ENCODE measurements around the gene CCR2.
"Not testable (repeated sequence)": the region's sequence is repeated elsewhere in the genome, so short reads cannot be mapped to it uniquely, and the experiment has no call there.

Gene CCR2

DNA sequence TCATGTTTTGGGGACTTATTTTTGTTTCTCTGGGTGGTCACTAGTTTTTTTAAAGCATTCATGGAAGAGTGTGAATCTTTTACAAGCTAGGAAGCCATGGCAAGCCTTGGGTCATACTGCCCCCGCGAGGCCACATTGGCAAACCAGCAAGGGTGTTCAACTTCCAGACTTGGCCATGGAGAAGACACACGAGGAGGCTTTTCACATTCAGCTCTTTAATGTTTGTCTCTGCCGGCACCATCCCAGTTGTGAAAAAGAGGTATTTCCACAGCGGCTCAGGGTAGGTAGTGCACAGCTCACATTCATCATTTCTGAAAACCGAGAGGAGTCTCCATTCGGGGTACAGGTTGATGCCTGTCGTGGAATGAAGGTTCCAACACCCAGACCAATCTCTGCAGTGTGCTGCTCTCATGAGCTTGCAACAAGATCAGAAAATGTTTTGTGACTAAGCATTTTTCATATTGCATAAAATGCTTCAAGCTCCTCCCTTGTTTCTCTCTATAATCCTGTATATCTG, 24.6 kb downstream of the CCR2 start:
- H3K4me1 ChIP-seq (ENCODE audit: control insufficient read depth, insufficient read depth, low read length, unreplicated experiment) = no peaks in the 10 kb centered on the region
- no peak overlapping the region for H2AFZ ChIP-seq (ENCODE audit: low read length, unreplicated experiment)

DNA sequence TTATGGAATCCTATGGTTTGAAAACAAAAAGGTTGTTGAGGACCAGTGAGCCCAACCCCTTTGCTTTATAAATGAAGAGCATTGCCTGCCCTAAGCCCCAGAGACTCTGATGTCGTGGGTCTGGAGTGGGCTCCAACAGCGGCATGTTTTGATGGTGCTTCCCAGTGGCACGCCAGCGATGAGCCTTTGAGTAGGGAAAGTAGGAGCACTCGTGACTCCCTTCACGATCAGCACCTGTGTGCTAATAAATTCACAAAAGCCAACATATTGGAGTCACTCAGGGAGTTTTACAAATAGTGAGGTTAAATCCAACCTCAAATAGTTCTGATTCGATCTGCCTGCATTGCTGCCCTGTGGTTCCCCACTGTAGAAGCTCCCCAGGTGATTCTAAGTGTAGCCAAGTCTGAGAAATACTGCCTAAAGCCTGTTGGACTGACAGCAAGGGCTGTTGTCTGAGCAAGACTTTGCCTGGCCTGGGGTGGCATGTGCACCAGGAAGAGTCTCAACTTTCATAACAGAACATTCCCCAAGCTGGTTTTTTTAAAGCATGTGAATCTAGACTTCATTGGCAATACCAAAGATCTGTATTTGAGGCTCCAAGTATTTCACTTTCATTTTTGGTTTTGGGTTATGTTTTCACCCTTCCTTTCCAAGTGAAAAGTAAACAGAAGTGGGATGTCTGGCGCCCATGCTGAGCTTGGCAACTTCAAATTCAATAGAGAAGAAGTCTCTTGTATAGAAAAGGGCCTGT, 26.7 kb downstream of the CCR2 start:
- Histone ChIP-seq H3K27ac (ENCODE audit: low read depth, low read length) (no peak overlapping the region), H3K4me1 (ENCODE audit: control insufficient read depth, insufficient read depth, low read length, unreplicated experiment) (no peaks in the 10 kb centered on the region), H3K36me3 (ENCODE audit: insufficient read depth, low read length) (no peaks in the 10 kb centered on the region), H2AFZ (ENCODE audit: low read length, unreplicated experiment) (peak overlapping the region; percentile 59), H3K27me3 (ENCODE audit: insufficient read depth, low read length) (peaks cover 26% of the 10 kb centered on the region), H3K4me3 (ENCODE audit: low read depth, low read length) (peak overlapping the region; percentile 27; the same call in 1 of the 2 replicates), H3K79me2 (ENCODE audit: control insufficient read depth, insufficient read depth, low read length, unreplicated experiment) (no peaks in the 10 kb centered on the region)

More for the DNA sequence above, 24.6 kb downstream of the CCR2 start:
- Histone ChIP-seq H3K4me3 (ENCODE audit: low read depth, low read length) (no peak overlapping the region), H3K79me2 (ENCODE audit: control insufficient read depth, insufficient read depth, low read length, unreplicated experiment) (no peaks in the 10 kb centered on the region), H3K36me3 (ENCODE audit: insufficient read depth, low read length) (no peaks in the 10 kb centered on the region), H3K27ac (ENCODE audit: low read depth, low read length) (no peak overlapping the region), H3K27me3 (ENCODE audit: insufficient read depth, low read length) (peaks cover 34% of the 10 kb centered on the region)

DNA sequence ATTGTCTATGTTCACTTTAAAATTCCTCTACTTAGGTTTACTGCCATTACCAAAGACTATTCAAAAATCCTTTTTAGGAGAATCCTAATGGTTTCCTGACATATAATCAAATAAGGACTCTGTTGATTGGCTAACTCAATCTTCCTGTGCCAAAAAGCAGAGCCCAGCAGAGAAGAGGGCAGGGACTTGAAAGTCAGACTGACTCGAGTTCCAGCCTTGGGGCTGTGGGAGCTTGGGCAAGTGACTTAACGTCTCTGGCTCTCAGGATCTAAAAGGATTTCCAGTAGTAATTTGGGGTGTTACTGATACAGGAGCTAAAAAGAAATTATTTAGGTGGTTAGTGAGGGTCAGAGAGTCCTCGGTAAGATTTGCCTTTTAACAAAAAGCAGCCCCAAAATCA, 27.7 kb downstream of the CCR2 start:
- Histone ChIP-seq H3K36me3 (ENCODE audit: insufficient read depth, low read length) (no peaks in the 10 kb centered on the region), H2AFZ (ENCODE audit: low read length, unreplicated experiment) (no peak overlapping the region), H3K4me1 (ENCODE audit: control insufficient read depth, insufficient read depth, low read length, unreplicated experiment) (no peaks in the 10 kb centered on the region), H3K79me2 (ENCODE audit: control insufficient read depth, insufficient read depth, low read length, unreplicated experiment) (no peaks in the 10 kb centered on the region), H3K27ac (ENCODE audit: low read depth, low read length) (no peak overlapping the region), H3K4me3 (ENCODE audit: low read depth, low read length) (no peak overlapping the region), H3K27me3 (ENCODE audit: insufficient read depth, low read length) (peaks cover 22% of the 10 kb centered on the region)

DNA sequence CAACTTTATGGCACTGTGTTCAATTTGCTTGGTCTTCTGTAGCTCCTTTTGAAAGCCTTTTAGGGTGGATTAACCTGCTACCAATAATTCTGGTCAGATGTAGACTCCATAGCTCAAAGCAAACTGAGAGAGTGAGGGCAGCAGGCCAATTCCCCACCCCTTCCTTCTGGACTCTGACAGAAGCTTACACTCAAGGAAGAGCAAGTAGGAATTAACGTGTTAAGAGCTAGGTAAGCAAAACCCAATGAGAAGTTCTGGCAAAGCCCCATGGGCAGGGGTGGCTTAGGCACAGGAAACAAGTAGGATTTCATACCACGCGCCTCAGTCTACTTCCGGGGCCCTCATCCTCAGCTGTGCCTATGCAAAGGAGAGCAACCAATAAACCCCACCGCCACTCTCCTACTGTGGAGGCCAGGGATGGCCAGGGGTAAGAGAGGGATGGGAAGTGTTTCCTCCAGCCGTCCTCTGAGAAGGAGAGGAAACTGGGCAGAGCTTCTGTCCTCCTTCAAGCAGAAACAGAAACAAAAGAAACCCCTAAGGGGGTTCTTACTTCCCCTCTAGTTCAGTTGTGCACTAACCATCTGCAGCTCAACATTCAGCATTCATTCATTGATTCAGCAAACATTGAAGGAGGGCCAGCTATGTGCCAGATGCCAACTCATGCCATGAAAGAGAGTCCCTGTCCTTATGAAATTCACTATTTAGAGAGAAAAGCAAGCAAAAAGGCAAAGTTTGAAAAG, 29.5 kb downstream of the CCR2 start:
- Histone ChIP-seq H3K4me1 (ENCODE audit: control insufficient read depth, insufficient read depth, low read length, unreplicated experiment) (no peaks in the 10 kb centered on the region), H3K4me3 (ENCODE audit: low read depth, low read length) (no peak overlapping the region), H3K79me2 (ENCODE audit: control insufficient read depth, insufficient read depth, low read length, unreplicated experiment) (no peaks in the 10 kb centered on the region), H3K27me3 (ENCODE audit: insufficient read depth, low read length) (peaks cover 22% of the 10 kb centered on the region), H2AFZ (ENCODE audit: low read length, unreplicated experiment) (no peak overlapping the region), H3K27ac (ENCODE audit: low read depth, low read length) (no peak overlapping the region), H3K36me3 (ENCODE audit: insufficient read depth, low read length) (no peaks in the 10 kb centered on the region)

DNA sequence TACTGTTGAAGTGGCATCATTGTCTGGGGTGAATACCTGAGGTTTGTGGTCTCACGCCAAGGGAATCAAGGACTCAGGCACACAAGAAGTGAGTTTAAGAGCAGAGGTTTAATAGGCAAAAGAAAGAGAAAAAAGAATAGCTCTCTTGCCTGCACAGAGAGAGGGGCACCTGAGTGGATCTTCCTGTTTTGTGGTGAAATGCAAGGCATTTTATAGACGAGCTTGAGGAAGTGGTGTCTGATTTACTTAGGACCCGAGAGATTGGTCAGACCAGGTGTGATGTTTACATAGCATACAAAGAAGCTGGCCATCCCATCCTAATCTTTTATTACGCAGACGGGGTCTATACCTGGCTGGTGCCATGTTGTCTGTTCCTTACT, 30.0 kb downstream of the CCR2 start:
- H3K4me1 ChIP-seq (ENCODE audit: control insufficient read depth, insufficient read depth, low read length, unreplicated experiment) = no peaks in the 10 kb centered on the region
- H3K27me3 ChIP-seq (ENCODE audit: insufficient read depth, low read length) = peaks cover 22% of the 10 kb centered on the region
- no peaks in the 10 kb centered on the region for H3K36me3 ChIP-seq (ENCODE audit: insufficient read depth, low read length)
- no peak overlapping the region for H2AFZ ChIP-seq (ENCODE audit: low read length, unreplicated experiment)
- no peaks in the 10 kb centered on the region for H3K79me2 ChIP-seq (ENCODE audit: control insufficient read depth, insufficient read depth, low read length, unreplicated experiment)
- no peak overlapping the region for H3K27ac ChIP-seq (ENCODE audit: low read depth, low read length)
- H3K4me3 ChIP-seq (ENCODE audit: low read depth, low read length) = no peak overlapping the region

DNA sequence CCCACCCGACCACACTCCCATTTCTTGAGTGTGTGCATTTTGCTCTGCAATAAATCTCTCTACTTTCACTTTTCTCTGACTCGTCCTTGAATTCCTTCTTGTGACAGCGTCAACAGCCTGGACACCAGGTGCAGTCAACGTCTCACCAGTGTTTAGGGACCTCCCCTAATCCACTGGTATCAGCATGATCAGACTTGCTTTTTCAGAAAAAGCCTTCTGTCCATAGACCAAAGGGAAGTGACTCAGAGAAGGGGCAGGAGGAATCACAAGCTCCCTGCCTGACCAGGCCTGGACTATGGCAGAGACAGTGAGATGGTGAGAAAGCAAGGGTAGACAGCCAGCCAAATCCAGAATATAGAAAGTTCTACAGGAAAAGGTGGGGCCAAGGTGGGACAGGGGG, 32.3 kb downstream of the CCR2 start:
- Histone ChIP-seq H3K79me2 (ENCODE audit: control insufficient read depth, insufficient read depth, low read length, unreplicated experiment) (no peaks in the 10 kb centered on the region), H3K27me3 (ENCODE audit: insufficient read depth, low read length) (peaks cover 22% of the 10 kb centered on the region), H3K36me3 (ENCODE audit: insufficient read depth, low read length) (no peaks in the 10 kb centered on the region), H3K27ac (ENCODE audit: low read depth, low read length) (no peak overlapping the region), H2AFZ (ENCODE audit: low read length, unreplicated experiment) (no peak overlapping the region), H3K4me3 (ENCODE audit: low read depth, low read length) (no peak overlapping the region), H3K4me1 (ENCODE audit: control insufficient read depth, insufficient read depth, low read length, unreplicated experiment) (no peaks in the 10 kb centered on the region)

DNA sequence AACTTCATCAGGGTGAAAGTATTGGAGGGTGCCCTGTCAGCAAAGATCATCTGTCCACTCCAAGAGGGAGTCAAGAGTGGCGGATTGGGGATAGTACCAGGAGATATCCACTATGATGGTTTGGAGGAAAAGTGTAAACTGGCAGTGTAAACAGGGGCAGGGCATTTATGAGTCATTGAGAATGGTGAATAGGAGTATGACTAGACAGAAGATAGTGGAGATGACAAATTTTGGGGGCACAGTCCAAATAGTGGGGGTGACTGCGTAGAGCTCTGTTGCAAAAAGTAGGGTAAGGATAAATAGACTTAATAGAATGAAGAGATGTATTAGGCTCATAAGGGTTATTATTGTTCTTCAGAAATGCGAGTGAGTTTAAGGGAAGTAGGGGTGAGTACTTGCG, 34.9 kb downstream of the CCR2 start:
- H3K4me1 ChIP-seq (ENCODE audit: control insufficient read depth, insufficient read depth, low read length, unreplicated experiment); H3K79me2 ChIP-seq (ENCODE audit: control insufficient read depth, insufficient read depth, low read length, unreplicated experiment); H3K27ac ChIP-seq (ENCODE audit: low read depth, low read length): not testable (repeated sequence)

DNA sequence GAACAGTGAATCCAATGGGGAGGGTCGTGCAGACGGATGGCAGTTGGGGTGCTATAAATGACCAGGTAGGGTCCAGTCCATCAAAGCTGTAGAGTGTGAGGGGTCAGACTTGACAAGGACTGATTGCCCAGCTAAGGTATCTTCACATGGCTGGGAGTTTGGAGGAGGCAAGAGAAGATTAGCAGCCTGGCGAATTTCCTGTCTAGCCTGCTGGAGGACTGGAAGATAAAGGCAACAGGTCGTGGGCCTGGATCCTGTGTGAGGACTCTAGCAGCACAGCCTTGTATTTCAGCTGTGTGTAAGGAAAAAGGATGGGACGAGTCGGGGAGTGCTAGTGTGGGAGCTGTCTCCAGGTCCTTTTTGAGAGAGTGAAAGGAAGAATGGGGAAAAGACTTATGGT, 35.4 kb downstream of the CCR2 start:
- H3K36me3 ChIP-seq (ENCODE audit: insufficient read depth, low read length) = no peaks in the 10 kb centered on the region
- no peaks in the 10 kb centered on the region for H3K79me2 ChIP-seq (ENCODE audit: control insufficient read depth, insufficient read depth, low read length, unreplicated experiment)
- no peaks in the 10 kb centered on the region for H3K4me1 ChIP-seq (ENCODE audit: control insufficient read depth, insufficient read depth, low read length, unreplicated experiment)
- H3K4me3 ChIP-seq (ENCODE audit: low read depth, low read length) = no peak overlapping the region
- peaks cover 11% of the 10 kb centered on the region; the same call in 1 of the 2 replicates for H3K27me3 ChIP-seq (ENCODE audit: insufficient read depth, low read length)
- H3K27ac ChIP-seq (ENCODE audit: low read depth, low read length) = no peak overlapping the region
- no peak overlapping the region for H2AFZ ChIP-seq (ENCODE audit: low read length, unreplicated experiment)

More for the DNA sequence above, 34.9 kb downstream of the CCR2 start:
- not testable (repeated sequence) for H3K36me3 ChIP-seq (ENCODE audit: insufficient read depth, low read length); H2AFZ ChIP-seq (ENCODE audit: low read length, unreplicated experiment); H3K4me3 ChIP-seq (ENCODE audit: low read depth, low read length)
- peaks cover 11% of the 10 kb centered on the region; the same call in 1 of the 2 replicates for H3K27me3 ChIP-seq (ENCODE audit: insufficient read depth, low read length)

DNA sequence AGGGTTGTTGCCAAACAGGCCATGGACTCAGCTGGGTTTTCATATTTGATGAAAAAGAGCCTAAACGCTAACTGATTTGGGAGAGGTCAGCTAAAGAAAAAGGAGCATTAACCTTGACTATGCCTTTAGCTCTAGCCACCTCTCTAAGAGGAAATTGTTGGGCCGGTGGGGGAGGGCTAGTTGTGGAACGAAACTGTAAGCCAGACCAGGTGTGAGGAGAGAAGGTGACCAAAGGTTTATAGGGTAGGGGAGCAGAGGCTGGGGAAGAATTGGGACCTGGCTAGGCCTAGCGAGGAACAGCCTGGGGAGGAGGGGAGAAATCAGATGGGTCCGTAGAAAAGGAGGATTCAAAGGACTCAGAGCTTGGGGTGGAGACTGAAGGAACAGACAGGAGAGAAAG, 37.6 kb downstream of the CCR2 start:
- H3K4me3 ChIP-seq (ENCODE audit: low read depth, low read length); H3K27ac ChIP-seq (ENCODE audit: low read depth, low read length); H3K36me3 ChIP-seq (ENCODE audit: insufficient read depth, low read length); H3K27me3 ChIP-seq (ENCODE audit: insufficient read depth, low read length); H3K79me2 ChIP-seq (ENCODE audit: control insufficient read depth, insufficient read depth, low read length, unreplicated experiment); H3K4me1 ChIP-seq (ENCODE audit: control insufficient read depth, insufficient read depth, low read length, unreplicated experiment); H2AFZ ChIP-seq (ENCODE audit: low read length, unreplicated experiment): not testable (repeated sequence)

DNA sequence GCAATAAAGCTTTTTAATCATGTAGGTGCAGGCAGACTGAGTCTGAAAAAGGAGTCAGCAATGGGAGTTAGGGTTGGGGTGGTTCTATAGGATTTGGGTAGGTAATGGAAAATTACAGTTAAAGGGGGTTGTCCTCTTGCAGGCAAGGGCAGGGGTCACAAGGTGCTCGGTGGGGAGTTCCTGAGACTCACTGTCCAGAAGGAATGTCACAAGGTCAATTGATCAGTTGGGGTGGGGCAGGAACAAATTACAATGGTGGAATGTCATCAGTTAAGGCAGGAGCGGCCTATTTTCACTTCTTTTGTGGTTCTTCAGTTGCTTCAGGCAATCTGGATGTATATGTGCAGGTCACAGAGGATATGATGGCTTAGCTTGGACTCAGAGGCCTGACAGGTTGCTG, 39.1 kb downstream of the CCR2 start:
- Histone ChIP-seq H2AFZ (ENCODE audit: low read length, unreplicated experiment) (no peak overlapping the region), H3K27ac (ENCODE audit: low read depth, low read length) (no peak overlapping the region)

More for the DNA sequence above, 39.1 kb downstream of the CCR2 start:
- Histone ChIP-seq H3K79me2 (ENCODE audit: control insufficient read depth, insufficient read depth, low read length, unreplicated experiment) (no peaks in the 10 kb centered on the region), H3K4me1 (ENCODE audit: control insufficient read depth, insufficient read depth, low read length, unreplicated experiment) (no peaks in the 10 kb centered on the region), H3K4me3 (ENCODE audit: low read depth, low read length) (no peak overlapping the region), H3K36me3 (ENCODE audit: insufficient read depth, low read length) (no peaks in the 10 kb centered on the region), H3K27me3 (ENCODE audit: insufficient read depth, low read length) (0 out of 2 replicates have a peak, but pooled peaks cover 6% of the 10 kb centered on the region)
